Kidney capillary endothelial cell (primary cell): ENCODE measurements around the gene CUL1.

ENCODE experiments used
- DNase-seq: peaks from one replicate; pipeline ENCODE4 v3.0.0-alpha.2; 2018; ENCODE audit warnings: low spot score

The CUL1 gene

DNA sequence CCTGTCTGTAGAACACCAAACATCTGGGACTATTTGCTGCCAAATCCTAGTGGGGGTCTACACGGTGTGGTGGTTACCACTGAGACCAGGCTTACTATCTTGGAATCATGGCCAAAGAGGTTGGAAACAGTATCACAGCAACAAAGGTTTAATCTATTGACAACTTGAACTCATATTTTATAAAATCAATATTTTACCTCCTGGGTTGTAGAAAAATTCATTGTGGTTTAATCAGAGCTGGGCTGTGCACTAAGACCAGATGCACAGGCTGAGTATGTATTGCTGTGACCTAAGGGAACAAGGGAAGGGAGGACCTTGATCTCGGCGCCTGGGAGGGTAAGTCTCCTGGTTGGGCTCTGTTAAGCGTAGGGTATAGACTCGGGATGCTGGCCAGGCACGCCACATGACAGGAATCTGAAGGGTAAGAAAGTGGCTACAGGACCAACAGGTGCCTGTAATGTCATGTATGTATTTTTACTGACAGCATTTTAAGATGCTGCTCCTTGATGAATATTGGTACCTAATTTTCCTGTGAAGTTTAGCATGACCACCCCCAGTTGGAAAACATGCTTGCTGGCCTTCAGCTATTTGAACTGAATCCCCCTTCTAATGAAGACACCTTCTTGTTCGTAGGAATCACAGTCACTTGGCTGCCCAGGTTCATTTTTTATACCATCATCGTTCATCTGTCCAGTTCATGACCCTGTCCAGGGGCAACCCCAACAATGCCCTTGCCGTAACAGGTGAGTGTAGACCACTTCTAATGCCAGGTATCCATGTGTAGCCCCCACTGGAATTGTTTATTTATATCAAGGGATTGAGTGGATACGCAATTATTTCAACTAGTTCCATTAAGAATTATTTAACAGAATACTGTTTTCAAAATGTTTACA lies 105.9 kb downstream of the CUL1 start:
- DNase-seq = no peak

DNA sequence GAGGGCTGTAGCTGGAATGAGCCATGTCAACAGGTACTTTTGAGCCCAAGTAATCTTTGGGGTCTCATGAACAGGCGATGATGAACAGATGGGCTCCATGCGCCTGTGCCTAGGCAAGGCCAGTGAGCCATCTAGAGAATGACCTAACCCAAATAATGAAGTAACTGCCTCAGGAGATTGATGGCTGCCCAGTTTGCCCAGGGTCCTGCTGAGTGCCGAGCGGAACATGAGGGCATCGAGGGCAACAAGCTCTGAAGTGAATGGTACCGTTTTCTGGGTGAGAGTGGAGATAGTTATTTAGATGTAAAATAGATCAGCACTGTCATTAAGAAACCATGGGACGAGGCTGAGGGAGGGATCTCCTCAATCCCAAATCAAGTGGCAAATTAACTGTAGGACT lies 107.5 kb downstream of the CUL1 start:
- no peak for DNase-seq

DNA sequence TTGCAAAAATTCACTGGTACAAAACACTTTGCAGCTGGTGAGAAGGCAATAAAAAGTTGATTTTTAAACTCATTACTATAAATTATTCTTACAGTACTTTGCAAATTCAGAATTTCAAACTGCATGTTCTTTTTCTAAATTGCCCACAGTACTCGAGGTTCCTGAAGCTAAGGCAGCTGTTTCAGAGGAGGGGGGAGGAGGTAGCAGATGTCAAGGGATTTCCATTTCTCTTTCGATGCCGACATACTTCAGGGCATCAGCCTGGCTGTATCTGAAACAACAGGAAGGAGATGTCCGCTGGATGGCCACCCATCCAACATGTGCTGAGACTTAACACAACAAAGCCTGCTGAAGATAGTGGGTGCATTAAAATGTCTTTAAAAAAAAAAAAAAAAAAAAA lies 108.7 kb downstream of the CUL1 start:
- DNase-seq = no peak

DNA sequence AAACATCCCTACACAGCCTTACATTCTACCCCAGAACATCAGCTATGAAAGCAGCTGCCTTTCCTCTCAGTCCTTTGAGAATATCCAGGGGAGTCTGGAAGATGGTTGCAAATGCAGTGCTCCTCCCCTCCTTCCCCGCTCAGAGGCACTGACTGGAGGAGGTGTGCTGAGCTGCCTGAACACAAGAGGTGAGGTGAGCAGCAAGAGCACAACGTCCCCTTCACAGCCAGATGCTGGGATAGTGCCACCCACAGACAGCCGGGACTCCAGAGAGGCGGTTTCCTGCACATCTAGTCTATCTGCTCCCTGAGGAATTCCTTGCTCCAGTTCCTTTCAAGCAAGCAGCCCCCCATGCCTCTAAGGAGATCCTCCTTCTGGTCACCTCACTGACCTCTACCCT lies 111.2 kb downstream of the CUL1 start:
- DNase-seq = no peak

DNA sequence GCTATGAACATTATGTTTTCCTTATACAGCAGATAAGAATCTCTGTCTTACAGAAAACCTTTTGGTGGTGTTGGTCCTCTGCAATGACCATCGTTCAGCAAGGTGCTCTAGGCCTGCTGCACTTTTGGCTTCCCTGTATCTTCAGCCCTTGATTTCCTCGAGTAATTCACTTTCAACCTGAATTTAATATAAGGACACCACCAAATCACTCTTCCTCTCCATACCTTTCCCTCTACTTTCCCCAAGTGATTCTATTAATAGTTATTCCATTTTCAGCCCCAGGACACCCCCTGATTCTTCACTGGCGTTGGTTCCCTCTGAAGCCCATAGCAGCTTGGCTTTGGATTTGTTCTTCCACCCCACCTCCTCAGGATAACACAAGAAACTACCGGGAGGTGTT lies 113.2 kb downstream of the CUL1 start:
- DNase-seq = no peak

DNA sequence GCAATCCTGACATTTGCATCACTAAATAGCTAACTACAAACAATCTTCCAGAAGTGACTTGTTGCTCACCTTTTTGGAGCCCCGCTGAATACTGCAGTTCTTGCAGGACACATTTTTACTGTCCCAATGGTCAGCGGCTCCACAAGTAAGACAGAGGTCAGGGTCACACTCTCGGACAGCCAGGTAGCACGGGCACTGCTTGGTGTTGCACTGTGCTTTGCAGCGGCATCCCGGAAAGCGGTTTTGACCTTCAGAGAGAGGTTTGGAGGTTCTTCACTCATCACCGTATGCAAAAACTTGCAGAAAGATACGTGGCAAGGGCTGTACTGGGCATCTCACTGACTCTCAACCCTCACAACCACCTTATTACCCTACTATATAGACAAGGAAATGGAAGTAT lies 115.2 kb downstream of the CUL1 start:
- no peak for DNase-seq

DNA sequence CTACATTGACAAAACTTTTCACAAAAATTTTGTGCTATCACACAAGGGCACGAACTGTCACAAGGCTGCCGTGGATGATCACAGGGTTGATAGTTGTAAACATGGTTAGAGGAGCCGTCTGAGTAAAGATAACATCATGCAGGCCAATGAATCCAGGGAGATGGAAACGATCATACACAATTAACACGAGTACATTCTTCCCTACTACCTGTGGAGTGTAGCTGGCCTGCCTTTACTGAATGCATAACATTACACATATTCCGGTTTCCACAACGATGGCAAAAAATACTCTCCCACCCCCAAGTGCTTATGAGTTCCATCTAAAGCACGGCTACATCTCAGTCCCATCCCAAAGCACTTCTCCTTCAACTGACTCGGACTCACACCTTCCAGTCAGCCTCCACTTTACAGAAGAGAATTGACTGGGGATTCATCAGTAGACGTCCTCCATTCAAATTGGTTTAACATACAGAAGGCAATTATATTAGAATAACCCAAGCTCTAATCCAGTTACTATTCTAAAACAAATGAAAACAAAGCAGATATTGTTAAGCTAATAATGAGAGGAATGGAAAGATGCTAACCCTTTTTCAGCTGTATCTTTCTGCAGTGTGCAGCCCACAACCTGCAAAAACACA lies 116.3 kb downstream of the CUL1 start:
- no peak for DNase-seq

DNA sequence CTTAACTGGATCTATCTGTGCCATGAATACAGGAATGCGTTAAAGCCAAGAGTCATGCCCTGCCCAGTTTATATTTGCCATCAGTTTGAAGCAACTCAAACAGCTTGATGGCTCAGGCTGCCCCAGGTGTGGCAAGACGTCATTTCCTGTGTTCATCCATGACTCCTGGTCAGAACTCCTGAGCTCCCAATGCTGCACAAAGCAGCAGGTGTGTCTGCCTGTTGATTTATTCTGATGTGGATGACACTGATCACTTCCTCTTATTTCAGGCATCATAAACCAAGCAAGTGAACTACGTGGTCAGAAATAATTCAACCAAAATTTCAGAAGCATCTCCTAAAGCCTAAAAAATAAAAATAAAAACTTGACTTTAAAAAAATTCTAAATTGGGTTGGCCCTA lies 116.9 kb downstream of the CUL1 start:
- DNase-seq = no peak

DNA sequence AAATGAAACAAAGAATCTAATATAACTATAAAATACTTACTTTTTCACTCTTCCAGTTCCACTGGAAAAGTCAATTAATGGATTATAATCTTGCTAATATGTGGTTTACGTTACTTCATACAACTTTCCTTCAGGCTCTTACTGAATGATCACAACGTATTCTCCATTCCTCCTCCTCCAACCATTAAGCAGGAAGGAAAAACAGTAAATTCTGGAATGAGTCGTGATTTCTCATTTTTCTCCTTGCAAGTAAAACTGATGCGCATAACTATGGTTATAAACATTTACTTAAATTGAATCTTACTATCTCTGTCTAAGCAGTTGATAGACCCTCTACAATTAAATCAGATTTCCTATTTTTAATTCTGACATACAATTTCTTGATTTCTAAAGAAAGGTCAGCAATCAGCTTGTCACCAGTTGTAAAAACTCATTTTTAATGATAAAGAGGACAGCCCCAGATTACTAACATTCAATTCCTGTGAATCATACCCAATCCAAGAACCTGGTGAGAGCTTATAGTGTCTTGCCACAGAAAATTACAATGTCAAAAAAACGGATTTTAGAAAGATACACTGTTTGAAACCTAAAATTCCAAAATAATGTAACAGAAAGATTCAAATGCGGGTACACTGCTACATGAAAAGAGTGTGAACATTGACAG lies 121.1 kb downstream of the CUL1 start:
- DNase-seq = peak; percentile 61

DNA sequence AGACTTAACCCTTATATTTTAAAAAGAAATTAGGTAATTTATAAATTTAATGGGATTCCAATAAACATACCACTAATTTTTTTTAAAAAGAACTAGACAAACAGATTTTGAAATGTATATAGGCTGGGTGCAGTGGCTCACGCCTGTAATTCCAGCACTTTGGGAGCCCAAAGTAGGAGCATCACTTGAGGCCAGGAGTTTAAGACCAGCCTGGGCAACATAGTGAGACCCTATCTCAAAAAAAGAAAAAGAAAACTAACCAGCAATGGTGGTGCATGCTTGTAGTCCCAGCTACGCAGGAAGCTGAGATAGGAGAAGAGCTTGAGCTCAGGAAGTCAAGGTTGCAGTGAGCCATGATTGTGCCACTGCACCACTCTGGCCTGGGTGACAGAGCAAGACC lies 122.7 kb downstream of the CUL1 start:
- no peak for DNase-seq

DNA sequence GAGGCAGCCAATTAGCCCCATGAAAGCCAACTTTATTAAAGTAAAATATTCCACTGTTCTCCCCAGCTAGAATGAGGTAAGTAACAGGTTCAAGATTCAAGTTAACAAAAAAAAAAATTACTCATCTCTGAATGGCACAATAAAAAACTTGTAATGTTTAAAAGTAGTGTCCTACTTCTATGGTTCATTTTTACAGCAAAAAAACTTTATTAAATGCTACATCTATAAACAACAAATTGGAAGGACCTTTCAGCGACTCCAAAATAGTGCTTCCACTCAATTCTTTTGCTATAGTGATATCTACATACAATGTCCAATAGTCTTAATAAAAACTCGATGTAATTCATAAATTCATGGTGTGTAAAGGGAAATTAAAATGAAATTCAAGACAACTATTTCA lies 126.2 kb downstream of the CUL1 start:
- DNase-seq = no peak

DNA sequence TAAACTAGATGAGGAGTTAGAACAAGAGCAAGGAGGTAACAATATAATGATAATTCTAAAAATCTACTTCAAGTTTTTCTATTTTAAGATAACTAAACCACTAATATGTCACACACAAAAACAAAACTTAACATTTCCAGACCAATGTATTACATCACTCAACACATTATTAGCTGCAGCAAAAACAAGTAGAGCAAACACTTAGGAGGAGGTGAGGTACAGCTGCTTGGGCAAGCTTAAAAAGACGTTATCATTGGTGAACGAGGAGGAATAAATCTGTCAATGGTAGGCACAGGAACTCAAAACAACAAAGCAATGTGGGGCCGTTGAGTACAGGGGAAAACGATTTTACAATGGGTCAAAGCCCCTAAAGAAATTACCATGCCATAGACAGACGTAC lies 126.6 kb downstream of the CUL1 start:
- no peak for DNase-seq

DNA sequence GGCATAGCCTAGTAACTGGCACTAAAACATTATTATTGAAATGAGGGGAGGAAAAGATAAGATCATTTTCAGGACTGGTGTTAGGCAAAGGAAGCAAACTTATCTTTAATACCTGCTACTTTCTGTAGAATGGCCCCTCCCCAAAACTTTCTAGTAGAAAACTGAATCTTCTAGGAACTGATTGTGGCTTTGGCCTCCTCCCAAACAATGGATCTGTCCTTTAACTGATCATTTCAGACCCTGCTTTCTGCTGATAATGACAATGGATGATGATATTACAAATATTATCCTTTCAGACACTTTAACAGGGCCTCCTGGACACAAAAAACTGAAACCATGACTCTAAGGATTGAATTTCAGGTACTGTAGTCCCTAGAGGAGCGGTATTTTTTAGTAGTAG lies 130.3 kb downstream of the CUL1 start:
- no peak for DNase-seq

DNA sequence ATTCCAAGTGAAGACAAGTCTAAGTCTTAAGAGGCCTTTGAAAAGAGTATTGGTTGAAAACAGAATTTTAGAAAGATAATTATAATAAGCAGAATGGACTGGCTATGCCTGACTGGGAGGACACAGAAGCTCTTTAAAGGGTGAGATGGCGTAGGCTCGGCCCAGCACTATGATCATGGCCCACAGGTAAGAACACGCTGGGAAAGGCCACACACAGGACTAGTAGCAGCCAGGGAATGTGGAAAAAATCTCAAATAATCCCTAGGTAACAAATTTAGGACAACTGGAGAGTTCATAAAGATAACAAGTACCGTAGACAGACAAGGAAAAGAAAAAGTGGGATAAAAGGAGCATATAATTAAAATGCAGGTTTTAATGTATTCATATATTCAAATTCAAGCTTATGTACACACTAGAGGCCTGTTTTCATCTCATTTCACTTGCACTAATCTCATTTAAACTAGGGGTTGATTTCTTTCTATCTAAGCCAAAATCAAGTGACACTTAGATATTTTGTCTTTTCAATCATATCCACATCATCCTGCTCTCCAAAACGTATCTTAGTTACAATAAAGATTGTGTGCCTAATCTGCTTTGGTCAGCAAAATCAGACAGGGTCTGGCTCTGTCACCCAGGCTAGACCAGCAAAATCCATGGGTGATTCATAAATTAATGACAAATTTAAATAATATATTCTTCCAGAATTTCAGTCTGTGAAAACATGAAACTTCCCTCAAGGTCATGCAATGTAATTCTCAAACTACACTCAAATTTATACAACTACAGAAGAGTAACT lies 132.4 kb downstream of the CUL1 start:
- no peak for DNase-seq

DNA sequence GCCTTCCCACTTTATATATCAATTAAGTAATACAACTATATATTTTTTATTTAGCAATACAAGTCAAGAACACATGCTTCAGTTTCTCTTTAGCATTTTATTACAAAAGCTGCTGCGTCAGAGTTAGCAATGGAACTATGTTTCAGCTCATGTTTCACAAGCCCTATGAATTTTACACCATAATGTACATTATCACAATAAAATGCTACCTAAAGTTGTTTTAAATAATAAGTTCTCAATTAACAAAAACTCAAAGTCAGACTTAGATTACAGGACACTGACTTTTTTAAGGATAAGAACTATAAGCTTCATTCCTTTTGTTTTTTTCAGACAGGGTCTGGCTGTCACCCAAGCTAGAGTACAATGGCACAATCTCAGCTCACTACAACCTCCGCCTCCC lies 133.1 kb downstream of the CUL1 start:
- no peak for DNase-seq

DNA sequence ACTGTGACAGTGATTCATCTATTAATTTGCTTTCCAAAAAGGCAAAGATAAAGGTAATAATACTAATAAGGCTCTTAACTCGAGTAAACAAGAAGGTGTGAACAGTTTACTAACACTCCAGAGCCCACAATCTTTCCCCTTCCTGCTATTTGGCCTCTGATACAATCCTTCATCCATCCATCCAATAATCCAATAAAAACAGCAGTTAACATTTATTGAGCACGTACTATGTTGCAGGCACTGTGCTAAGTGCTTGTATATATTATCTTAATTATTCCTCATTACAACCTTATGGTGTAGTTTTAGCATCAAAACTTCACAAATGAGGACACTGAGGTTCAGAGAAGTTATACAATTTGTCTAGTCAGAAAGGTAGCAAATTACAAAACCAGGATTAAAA lies 135.9 kb downstream of the CUL1 start:
- DNase-seq = no peak

DNA sequence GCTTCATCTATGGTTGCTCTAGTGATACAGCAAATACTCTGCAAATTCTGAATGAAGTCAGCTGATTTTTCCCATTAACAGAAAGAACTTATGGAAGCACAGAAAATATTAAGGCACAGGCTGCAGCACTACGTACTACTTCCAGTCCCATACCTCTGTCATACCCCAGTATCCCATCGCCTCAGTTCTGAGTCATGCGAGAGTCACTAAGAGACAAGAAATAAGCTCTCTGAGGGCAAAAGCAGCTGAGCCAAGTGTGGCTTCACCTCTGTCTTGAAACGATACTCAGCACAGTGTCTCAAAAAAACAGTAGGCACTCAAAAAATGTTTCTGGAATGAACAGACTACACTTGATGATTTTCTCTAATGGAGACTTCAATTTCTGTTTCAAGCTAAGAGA lies 137.2 kb downstream of the CUL1 start:
- DNase-seq = no peak

DNA sequence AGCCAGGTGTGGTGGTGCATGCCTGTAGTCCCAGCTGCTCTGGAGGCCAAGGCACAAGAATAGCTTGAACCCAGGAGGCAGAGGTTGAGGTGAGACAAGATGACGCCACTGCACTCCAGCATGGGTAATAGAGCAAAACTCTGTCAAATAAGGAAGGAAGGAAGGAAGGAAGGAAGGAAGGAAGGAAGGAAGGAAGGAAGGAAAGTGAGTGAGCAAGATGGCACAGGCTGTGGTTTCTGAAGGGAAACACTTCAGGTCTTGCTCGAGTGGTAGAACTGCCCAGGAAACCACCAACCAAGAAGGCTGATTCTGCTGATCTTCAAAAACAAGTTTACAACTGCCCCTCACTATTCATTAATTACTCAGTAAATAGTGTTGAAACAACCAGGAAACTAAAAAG lies 140.2 kb downstream of the CUL1 start:
- DNase-seq = no peak

DNA sequence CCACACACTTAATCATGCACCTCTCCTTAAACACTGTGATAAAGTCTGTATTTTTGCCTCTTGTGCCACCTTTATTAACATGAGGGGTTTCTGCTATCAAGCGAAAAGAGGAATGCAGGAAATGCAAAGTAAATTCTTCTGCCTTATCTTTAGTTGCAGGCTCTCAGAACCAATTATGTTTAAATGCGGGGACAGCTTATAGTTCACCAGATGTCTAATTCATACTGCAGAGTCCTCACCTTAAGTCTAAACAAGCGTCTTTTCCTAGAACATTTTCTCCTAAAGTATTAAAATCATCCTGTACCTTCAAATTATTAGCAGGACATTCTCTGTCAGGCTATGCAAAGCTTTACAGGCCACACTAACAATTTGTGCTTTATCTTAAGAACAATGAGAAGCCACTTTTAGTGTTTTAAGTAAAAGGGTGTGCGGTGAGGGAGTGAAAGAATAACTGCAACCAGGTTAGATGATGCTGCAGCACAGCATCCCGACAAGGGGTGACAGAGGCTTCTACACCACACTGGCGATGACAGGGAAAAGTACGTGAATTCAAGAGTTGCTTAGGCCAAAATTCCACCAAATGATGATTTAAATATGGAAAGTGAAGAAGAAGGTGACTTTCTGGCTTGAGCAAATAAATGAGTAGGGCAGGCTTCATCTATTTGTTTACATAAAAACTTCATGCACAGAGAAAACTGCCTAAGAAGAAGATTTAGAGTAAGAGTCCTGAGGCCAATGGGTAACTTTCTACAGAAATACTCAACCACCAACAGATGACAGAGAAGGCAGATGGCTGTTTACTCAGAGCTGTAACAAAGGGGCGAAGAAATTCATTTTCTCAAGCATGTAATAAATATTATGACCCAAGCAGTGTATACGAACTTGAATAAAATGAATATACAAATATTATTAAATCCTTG lies 149.4 kb downstream of the CUL1 start:
- DNase-seq = no peak

DNA sequence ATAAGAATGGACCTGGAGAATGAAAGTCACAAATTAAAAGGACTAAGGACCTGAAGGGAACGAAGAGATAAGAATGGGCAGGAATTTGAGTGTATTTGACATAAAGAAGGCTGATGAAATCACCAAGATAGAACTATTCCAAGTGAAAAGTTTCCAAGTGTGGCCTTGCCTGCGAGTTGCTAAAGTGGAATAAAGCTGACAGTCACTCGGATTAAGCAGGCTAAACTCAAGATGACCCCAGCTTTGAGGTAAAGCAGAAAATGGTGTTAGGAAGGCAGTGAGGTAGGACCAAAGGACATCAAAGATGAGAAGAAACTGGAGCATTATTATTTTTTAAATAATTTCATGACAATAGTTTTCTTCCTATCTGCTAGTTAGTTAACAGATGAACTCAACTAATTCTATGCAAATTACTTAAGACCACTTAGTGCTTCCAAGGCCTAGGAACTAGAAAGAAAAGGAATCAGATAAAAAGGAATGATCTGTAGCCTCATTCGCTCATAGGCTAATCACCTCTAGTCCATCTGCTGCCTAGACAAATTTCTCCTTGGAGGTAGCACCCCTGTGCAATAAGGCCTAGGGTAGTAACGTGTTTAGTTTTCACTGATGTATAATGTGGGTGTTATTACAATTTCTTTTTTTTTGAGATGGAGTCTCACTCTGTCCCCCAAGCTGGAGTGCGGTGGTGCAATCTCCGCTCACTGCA lies 150.8 kb downstream of the CUL1 start:
- DNase-seq = no peak

DNA sequence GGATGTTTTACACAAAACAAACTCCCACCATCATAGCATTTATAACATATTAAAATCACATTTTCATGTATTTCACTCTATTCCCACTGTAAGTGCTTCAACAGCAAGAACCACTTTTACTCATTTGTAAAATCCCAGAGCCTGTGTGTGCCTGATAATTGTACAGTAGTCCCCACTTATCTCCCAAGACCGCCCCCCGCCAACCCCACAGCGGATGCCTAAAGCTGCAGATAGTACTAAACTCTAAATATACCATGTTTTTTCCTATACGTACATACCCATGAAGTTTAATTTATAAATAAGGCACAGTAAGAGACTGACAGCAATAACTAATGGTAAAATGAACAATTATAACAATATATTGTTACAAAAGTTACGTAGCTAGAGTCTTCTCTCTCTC lies 151.9 kb downstream of the CUL1 start:
- DNase-seq = no peak
